HG03139 (cell line): ENCODE results near the gene ICAM1.

Source experiments
- ATAC-seq: cut with Tn5 transposase; IDR thresholded peaks from one replicate; pipeline ENCODE4 v1.9.1; 2021; ENCODE audit not compliant: unreplicated experiment

The ICAM1 gene

GRCh38 chr19:10243606-10244005 is 27.3 kb upstream of the ICAM1 start:
- ATAC-seq: no peak

- no peak for ATAC-seq
Measured at GRCh38 chr19:10245189-10245939, 25.6 kb upstream of the ICAM1 start.

GRCh38 chr19:10246511-10246910 is 24.4 kb upstream of the ICAM1 start:
- ATAC-seq: no peak

GRCh38 chr19:10251792-10252694 is 18.9 kb upstream of the ICAM1 start, which contains the start of gene MRPL4:
Gene MRPL4, plus strand, starts transcription at chr19:10252214. Its CDS starts 40 bp downstream, at chr19:10252254.
- ATAC-seq: peak; percentile 87

- no peak for ATAC-seq
Measured at GRCh38 chr19:10252707-10253106, 18.2 kb upstream of the ICAM1 start.

- no peak for ATAC-seq
Measured at GRCh38 chr19:10254244-10254643, 16.7 kb upstream of the ICAM1 start.

GRCh38 chr19:10255358-10255757 is 15.6 kb upstream of the ICAM1 start:
- ATAC-seq: no peak

GRCh38 chr19:10256551-10256950 is 14.4 kb upstream of the ICAM1 start:
- no peak for ATAC-seq

GRCh38 chr19:10256970-10257615 is 13.8 kb upstream of the ICAM1 start:
- ATAC-seq: no peak

- no peak for ATAC-seq
Measured at GRCh38 chr19:10258080-10258710, 12.7 kb upstream of the ICAM1 start.

GRCh38 chr19:10259162-10259905 is 11.6 kb upstream of the ICAM1 start:
- ATAC-seq: no peak

- ATAC-seq: no peak
Measured at GRCh38 chr19:10260141-10260584, 10.8 kb upstream of the ICAM1 start.

GRCh38 chr19:10262771-10263170 is 8.1 kb upstream of the ICAM1 start:
- no peak for ATAC-seq

GRCh38 chr19:10266706-10267105 is 4.2 kb upstream of the ICAM1 start:
- no peak for ATAC-seq

- no peak for ATAC-seq
Measured at GRCh38 chr19:10268071-10268470, 2.8 kb upstream of the ICAM1 start.

GRCh38 chr19:10269333-10270179 is 1.4 kb upstream of the ICAM1 start:
- no peak for ATAC-seq

GRCh38 chr19:10270180-10270615 is 722 bp upstream of the ICAM1 start:
- ATAC-seq: no peak

GRCh38 chr19:10271543-10272086 is 695 bp downstream of the ICAM1 start:
- no peak for ATAC-seq

GRCh38 chr19:10274589-10274988 is 3.7 kb downstream of the ICAM1 start:
- ATAC-seq: no peak
